Astrocyte (in vitro differentiated cells and primary cell): ENCODE data around the gene PLIN5.

ENCODE experiments used
- EZH2 ChIP-seq: IDR thresholded peaks from 2 replicates; pipeline ENCODE4 v1.6.1; 2012; ENCODE audit warnings: mild to moderate bottlenecking, low read length, inconsistent platforms; ENCODE audit not compliant: insufficient read depth
- TF ChIP-seq, protein P1 (sequence below): IDR thresholded peaks from 2 replicates; pipeline ENCODE4 v1.5.1; 2011; ENCODE audit warnings: low read depth, mild to moderate bottlenecking, inconsistent platforms, low read length, moderate library complexity; ENCODE audit not compliant: insufficient read depth

DNA sequence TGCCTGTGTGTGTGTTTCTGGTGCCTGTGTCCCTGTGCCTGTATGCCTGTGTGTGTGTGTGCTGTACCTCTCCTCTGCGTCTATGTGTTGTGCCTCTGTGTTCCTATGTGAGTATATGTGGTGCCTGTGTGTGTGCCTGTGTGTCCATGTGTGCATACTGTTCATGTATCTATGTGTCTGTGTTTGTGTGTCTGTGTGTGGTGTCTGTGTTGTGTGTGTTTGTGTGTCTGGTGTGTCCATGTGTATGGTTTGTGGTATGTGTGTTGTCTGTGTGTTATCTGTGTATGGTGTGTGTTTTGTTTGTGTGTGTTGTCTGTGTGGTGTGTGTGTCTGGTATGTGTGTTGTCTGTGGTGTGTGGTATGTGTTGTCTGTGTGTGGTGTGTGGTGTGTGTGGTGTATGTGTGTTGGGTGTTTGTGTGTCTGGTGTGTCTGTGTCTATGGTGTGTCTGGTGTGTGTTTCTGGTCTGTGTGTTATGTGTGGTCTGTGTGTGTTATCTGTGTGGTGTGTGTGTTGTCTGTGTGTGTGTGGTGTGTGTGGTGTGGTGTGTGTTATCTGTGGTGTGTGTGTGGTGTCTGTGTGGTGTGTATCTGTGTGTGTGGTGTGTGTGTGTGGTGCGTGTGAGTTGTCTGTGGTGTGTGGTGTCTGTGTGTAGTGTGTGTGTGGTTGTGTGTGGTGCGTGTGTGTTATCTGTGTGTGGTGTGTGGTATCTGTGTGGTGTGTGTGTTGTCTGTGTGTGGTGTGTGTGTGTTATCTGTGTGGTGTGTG, 42.5 kb downstream of the PLIN5 start:
- TF ChIP-seq, protein P1, sequence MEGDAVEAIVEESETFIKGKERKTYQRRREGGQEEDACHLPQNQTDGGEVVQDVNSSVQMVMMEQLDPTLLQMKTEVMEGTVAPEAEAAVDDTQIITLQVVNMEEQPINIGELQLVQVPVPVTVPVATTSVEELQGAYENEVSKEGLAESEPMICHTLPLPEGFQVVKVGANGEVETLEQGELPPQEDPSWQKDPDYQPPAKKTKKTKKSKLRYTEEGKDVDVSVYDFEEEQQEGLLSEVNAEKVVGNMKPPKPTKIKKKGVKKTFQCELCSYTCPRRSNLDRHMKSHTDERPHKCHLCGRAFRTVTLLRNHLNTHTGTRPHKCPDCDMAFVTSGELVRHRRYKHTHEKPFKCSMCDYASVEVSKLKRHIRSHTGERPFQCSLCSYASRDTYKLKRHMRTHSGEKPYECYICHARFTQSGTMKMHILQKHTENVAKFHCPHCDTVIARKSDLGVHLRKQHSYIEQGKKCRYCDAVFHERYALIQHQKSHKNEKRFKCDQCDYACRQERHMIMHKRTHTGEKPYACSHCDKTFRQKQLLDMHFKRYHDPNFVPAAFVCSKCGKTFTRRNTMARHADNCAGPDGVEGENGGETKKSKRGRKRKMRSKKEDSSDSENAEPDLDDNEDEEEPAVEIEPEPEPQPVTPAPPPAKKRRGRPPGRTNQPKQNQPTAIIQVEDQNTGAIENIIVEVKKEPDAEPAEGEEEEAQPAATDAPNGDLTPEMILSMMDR: no peak
- no peak for TF ChIP-seq EZH2
